HCT116 (cell line): Measurements from ENCODE around the gene FOS. TPM values are rescaled to one million over a fixed set of nuclear protein-coding genes. Genes with fewer than 3 reads are reported as not detected.

Source experiments
- ATAC-seq: fragments of 200-7000 bp; cut with Tn5 transposase; 2 replicates; pipeline ENCODE4 v1.9.1; 2020; ENCODE audit warnings: mild to moderate bottlenecking, moderate library complexity
- BruUV-seq: library from RNA; stranded (reverse); fragments of 400-500 nt; replicated peaks from 2 replicates; lab custom pipeline; 2021; lab: Mats Ljungman, UMichigan
- CTCF ChIA-PET: fragments of 300-600 bp; sonication (Branson Sonifier 250); formaldehyde crosslinking; loops from one replicate; lab custom pipeline; 2021; ENCODE audit warnings: antibody characterized with exemption; lab: Charles Lee
- POLR2A ChIA-PET: fragments of 300-600, 350-600 bp; sonication (Branson Sonifier 250); formaldehyde crosslinking; loops from one replicate; lab custom pipeline; 2021; ENCODE audit warnings: antibody characterized with exemption; lab: Charles Lee
- RAD21 ChIA-PET, 2 experiments: fragments of 300-600 bp; sonication (Branson Sonifier 250); formaldehyde crosslinking; loops; one replicate each; lab custom pipeline; 2023; ENCODE audit warnings: low total read pairs in 2 of 2; ENCODE audit not compliant: uncharacterized antibody in 2 of 2, unreplicated experiment in 2 of 2, low non-redundant PET in 1 of 2; lab: Charles Lee
- DNase-seq: peaks from one replicate; pipeline ENCODE4 v3.0.0-alpha.2; 2010; ENCODE audit warnings: low read depth, low spot score
- H2AFZ ChIP-seq: fragments of 200-600 bp; shearing (Covaris generic), sonication (generic); 2 replicates; pipeline ENCODE4 v1.6.1; 2017; ENCODE audit warnings: low read depth, mixed run types, mixed read lengths, antibody characterized with exemption, low read length; ENCODE audit not compliant: poor library complexity, severe bottlenecking
- H3K27ac ChIP-seq: 2 replicates; pipeline ENCODE4 v1.5.1; 2012; ENCODE audit warnings: low read depth, low read length
- H3K27me3 ChIP-seq: fragments of 200-600 bp; sonication (generic); 2 replicates; pipeline ENCODE4 v1.6.1; 2016; ENCODE audit warnings: mixed run types, low read length, mixed read lengths; ENCODE audit not compliant: insufficient read depth
- H3K36me3 ChIP-seq, 2 experiments: fragments of 200-500 bp in 1 of 2; fragments of 200-600 bp in 1 of 2; sonication (Bioruptor generic) in 1 of 2; sonication (generic) in 1 of 2; 2 replicates each; pipeline versions ENCODE4 v1.5.1 to v1.6.1; 2014 to 2016; ENCODE audit warnings: low read length in 2 of 2, inconsistent platforms in 1 of 2, mixed read lengths in 1 of 2, mixed run types in 1 of 2; ENCODE audit not compliant: insufficient read depth in 2 of 2, control insufficient read depth in 1 of 2
- H3K4me1 ChIP-seq, 2 experiments: fragments of 200-600 bp in 1 of 2; sonication (generic) in 1 of 2; 2 replicates each; pipeline versions ENCODE4 v1.5.1 to v1.6.1; 2012 to 2017; ENCODE audit warnings: low read length in 2 of 2, inconsistent platforms in 1 of 2, mild to moderate bottlenecking in 1 of 2, mixed read lengths in 1 of 2, mixed run types in 1 of 2, moderate library complexity in 1 of 2; ENCODE audit not compliant: insufficient read depth in 2 of 2, control insufficient read depth in 1 of 2
- H3K4me2 ChIP-seq: fragments of 200-600 bp; sonication (generic); 2 replicates; pipeline ENCODE4 v1.6.1; 2017; ENCODE audit warnings: mixed run types, low read length, mixed read lengths
- H3K4me3 ChIP-seq, 2 experiments: fragments of 200-600 bp in 1 of 2; sonication (generic) in 1 of 2; replicated peaks in 1 of 2; 2 replicates each; pipeline ENCODE4 v1.5.1; 2011 to 2016; ENCODE audit warnings: low read length in 2 of 2, control low read depth in 1 of 2, low read depth in 1 of 2, mild to moderate bottlenecking in 1 of 2, mixed read lengths in 1 of 2, mixed run types in 1 of 2
- H3K79me2 ChIP-seq: fragments of 200-600 bp; sonication (generic); 2 replicates; pipeline ENCODE4 v1.6.1; 2017; ENCODE audit warnings: mild to moderate bottlenecking, mixed run types, low read length, moderate library complexity, mixed read lengths; ENCODE audit not compliant: insufficient read depth
- H3K9ac ChIP-seq: fragments of 200-600 bp; sonication (generic); 2 replicates; pipeline ENCODE4 v1.6.1; 2016; ENCODE audit warnings: low read length, mixed read lengths
- H3K9me2 ChIP-seq: fragments of 200-600 bp; sonication (generic), shearing (Covaris generic); 2 replicates; pipeline ENCODE4 v1.6.1; 2017; ENCODE audit warnings: mixed run types, mild to moderate bottlenecking, moderate library complexity; ENCODE audit not compliant: insufficient read depth
- H3K9me3 ChIP-seq, 2 experiments: fragments of 200-500 bp in 1 of 2; fragments of 200-600 bp in 1 of 2; sonication (Bioruptor generic) in 1 of 2; sonication (generic) in 1 of 2; 2 replicates each; pipeline ENCODE4 v1.6.1; 2014 to 2017; ENCODE audit warnings: low read length in 2 of 2, mixed read lengths in 2 of 2, inconsistent platforms in 1 of 2, low read depth in 1 of 2, mild to moderate bottlenecking in 1 of 2, mixed run types in 1 of 2, moderate library complexity in 1 of 2; ENCODE audit not compliant: control insufficient read depth in 1 of 2, insufficient read depth in 1 of 2
- H4K20me1 ChIP-seq: fragments of 200-600 bp; sonication (generic), shearing (Covaris generic); 2 replicates; pipeline ENCODE4 v1.6.1; 2017; ENCODE audit warnings: mixed run types, mild to moderate bottlenecking, moderate library complexity; ENCODE audit not compliant: insufficient read depth
- EGR1 ChIP-seq: IDR thresholded peaks from 2 replicates; pipeline ENCODE4 v1.6.1; 2012; ENCODE audit warnings: low read depth
- ELF1 ChIP-seq: IDR thresholded peaks from 2 replicates; pipeline ENCODE4 v1.6.1; 2012; ENCODE audit warnings: low read depth, borderline replicate concordance
- FOSL1 ChIP-seq: IDR thresholded peaks from 2 replicates; pipeline ENCODE4 v1.6.1; 2012; ENCODE audit warnings: low read depth
- POLR2A ChIP-seq: IDR thresholded peaks from 2 replicates; pipeline ENCODE4 v1.7.0; 2011; ENCODE audit warnings: borderline replicate concordance; ENCODE audit not compliant: insufficient read depth, insufficient read length; ENCODE audit errors: extremely low read depth
- SIN3A ChIP-seq: IDR thresholded peaks from 2 replicates; pipeline ENCODE4 v1.6.1; 2012; ENCODE audit warnings: low read depth
- SP1 ChIP-seq: IDR thresholded peaks from 2 replicates; pipeline ENCODE4 v1.6.1; 2012; ENCODE audit warnings: low read depth
- TCF7L2 ChIP-seq: IDR thresholded peaks from 2 replicates; pipeline ENCODE4 v1.7.0; 2011; ENCODE audit warnings: borderline replicate concordance, inconsistent platforms; ENCODE audit not compliant: insufficient read depth, insufficient read length; ENCODE audit errors: extremely low read depth
- ZBTB33 ChIP-seq: IDR thresholded peaks from 2 replicates; pipeline ENCODE4 v1.6.1; 2011; ENCODE audit warnings: mild to moderate bottlenecking, low read length, moderate library complexity; ENCODE audit not compliant: insufficient replicate concordance; ENCODE audit errors: extremely low read depth
- ZNF274 ChIP-seq: fragments of 200-500 bp; sonication (Bioruptor generic); IDR thresholded peaks from 2 replicates; pipeline ENCODE4 v1.6.1; 2014; ENCODE audit warnings: mild to moderate bottlenecking, low read depth, low read length, inconsistent platforms
- intact Hi-C: fragments of 100-400 bp; cut with micrococcal nuclease; formaldehyde crosslinking; loops from 2 replicates; pipeline ENCODE4 v1.10.0; 2022
- total RNA-seq: library from RNA; stranded (reverse); gene quantifications from one replicate; pipeline ENCODE4 v1.2.1, GENCODE V29; 2021; ENCODE audit not compliant: unreplicated experiment
- TF ChIP-seq, protein P1 (sequence below): IDR thresholded peaks from 2 replicates; pipeline ENCODE4 v1.6.1; 2012; ENCODE audit warnings: low read depth

Gene FOS
- total RNA-seq, 1 experiment from 2014 or later = 50.4 TPM

DNA sequence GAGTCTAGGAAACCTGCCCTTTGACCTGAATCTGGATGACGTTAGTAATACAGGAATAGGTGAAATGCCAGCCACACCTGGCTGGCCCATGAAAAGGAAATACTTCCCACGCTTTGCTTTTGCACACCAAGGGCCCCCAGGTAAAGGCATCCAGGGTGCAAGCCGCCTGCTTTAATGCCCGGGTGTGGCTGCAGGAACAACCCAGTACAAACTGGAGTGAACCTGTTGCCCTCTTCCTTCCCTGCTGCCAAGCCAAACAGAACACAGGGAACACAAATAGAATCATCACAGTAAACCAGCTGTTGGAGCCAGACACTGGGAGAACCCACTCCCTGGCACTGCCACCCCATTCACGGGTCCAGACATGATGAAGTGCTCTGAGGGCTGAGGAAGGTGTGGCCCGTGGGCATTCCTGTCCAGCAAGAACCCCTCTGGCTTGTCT is 24.2 kb upstream of the FOS start:
- H4K20me1 ChIP-seq = no peaks in the 10 kb centered on the region
- H3K27me3 ChIP-seq = no peaks in the 10 kb centered on the region
- no peak overlapping the region for H3K27ac ChIP-seq
- H3K9ac ChIP-seq = peak overlapping the region; percentile 6; the same call in 1 of the 2 replicates
- H3K4me3 ChIP-seq = no peak overlapping the region
- TF ChIP-seq SIN3A = no peak
- no peak for TF ChIP-seq POLR2A
- no peak for TF ChIP-seq ZNF274
- no peak for TF ChIP-seq ZBTB33
- TF ChIP-seq EGR1 = no peak
- H3K36me3 ChIP-seq = no peaks in the 10 kb centered on the region
- no peaks in the 10 kb centered on the region for H3K9me2 ChIP-seq
- no peaks in the 10 kb centered on the region for H3K79me2 ChIP-seq
- no TSS peak for BruUV-seq
- H3K4me1 ChIP-seq = peaks cover 15 to 35% of the 10 kb centered on the region in 2 experiments
- CTCF ChIA-PET = no interaction called here
- no peak for DNase-seq
- intact Hi-C loops = no loop called here
- H3K9me3 ChIP-seq = no peaks in the 10 kb centered on the region
- POLR2A ChIA-PET = no interaction called here
- no peak overlapping the region for H3K4me2 ChIP-seq
- ATAC-seq = no peak
- RAD21 ChIA-PET = no interaction called here
- H2AFZ ChIP-seq = no peak overlapping the region

- DNase-seq = no peak
- Histone ChIP-seq H3K4me2 (no peak overlapping the region), H3K9me3 (no peaks in the 10 kb centered on the region), H3K4me3 (no peak overlapping the region), H4K20me1 (no peaks in the 10 kb centered on the region), H3K4me1 (peaks cover 17 to 40% of the 10 kb centered on the region in 2 experiments), H3K9ac (peak overlapping the region; percentile 6; the same call in 1 of the 2 replicates), H2AFZ (no peak overlapping the region), H3K27ac (no peak overlapping the region), H3K36me3 (no peaks in the 10 kb centered on the region), H3K27me3 (no peaks in the 10 kb centered on the region), H3K79me2 (no peaks in the 10 kb centered on the region), H3K9me2 (no peaks in the 10 kb centered on the region)
- RAD21 ChIA-PET = no interaction called here
- CTCF ChIA-PET = no interaction called here
- no peak for TF ChIP-seq ZNF274
- TF ChIP-seq ELF1 = no peak
- TF ChIP-seq, protein P1, sequence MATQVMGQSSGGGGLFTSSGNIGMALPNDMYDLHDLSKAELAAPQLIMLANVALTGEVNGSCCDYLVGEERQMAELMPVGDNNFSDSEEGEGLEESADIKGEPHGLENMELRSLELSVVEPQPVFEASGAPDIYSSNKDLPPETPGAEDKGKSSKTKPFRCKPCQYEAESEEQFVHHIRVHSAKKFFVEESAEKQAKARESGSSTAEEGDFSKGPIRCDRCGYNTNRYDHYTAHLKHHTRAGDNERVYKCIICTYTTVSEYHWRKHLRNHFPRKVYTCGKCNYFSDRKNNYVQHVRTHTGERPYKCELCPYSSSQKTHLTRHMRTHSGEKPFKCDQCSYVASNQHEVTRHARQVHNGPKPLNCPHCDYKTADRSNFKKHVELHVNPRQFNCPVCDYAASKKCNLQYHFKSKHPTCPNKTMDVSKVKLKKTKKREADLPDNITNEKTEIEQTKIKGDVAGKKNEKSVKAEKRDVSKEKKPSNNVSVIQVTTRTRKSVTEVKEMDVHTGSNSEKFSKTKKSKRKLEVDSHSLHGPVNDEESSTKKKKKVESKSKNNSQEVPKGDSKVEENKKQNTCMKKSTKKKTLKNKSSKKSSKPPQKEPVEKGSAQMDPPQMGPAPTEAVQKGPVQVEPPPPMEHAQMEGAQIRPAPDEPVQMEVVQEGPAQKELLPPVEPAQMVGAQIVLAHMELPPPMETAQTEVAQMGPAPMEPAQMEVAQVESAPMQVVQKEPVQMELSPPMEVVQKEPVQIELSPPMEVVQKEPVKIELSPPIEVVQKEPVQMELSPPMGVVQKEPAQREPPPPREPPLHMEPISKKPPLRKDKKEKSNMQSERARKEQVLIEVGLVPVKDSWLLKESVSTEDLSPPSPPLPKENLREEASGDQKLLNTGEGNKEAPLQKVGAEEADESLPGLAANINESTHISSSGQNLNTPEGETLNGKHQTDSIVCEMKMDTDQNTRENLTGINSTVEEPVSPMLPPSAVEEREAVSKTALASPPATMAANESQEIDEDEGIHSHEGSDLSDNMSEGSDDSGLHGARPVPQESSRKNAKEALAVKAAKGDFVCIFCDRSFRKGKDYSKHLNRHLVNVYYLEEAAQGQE = no peak
- no peak for TF ChIP-seq FOSL1
- no peak for TF ChIP-seq TCF7L2
- TF ChIP-seq SP1 = no peak
- intact Hi-C loops = no loop called here
- no peak for ATAC-seq
- no TSS peak for BruUV-seq
- POLR2A ChIA-PET = no interaction called here
Measured at GRCh38 chr14:75254901-75255584, 23.6 kb upstream of the FOS start.
